ENCODE results near the gene GNAL.

Gene GNAL

DNA sequence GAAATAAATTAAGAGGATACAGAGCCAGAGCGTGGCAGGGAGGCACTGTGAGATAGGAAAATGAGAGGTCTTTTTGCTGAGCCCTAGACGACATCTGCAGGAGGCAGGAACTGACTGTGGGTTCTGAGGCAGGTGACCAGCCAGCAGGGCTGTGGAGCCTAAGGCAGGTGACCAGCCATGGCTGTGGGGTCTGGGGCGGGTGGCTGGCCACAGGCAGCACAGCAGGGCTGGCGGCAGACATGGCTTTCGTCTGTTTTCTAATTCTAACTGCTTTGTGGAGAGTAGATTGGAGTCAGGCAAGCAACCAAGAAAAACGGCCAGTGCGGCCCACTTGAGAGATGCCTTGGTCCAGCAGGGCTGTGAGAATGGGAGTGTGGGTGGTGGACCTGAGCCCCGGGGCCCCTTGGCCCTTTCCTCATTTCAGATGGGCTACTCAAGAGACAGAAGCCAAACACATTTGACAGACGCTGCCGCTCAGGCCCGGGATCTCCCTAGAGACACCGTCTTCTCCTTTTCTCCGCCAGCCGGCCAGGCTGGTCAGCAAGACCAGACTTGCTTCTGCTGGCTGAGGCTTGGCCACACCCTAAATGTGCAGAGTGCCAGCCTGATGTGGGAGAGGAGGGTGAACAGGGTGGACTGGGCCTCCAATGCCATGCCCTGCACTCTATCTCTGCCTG is 19.7 kb upstream of the GNAL start:
- no peak for ATAC-seq (ENCODE audit: insufficient read depth, low read depth)
- H3K36me3 ChIP-seq (ENCODE audit: insufficient read depth, low read length) = no peaks in the 10 kb centered on the region
- TF ChIP-seq EZH2 (IDR thresholded peaks at IDR 0.05; ENCODE audit: borderline replicate concordance, low read depth, low read length, severe bottlenecking) = no peak
- TF ChIP-seq, protein P1, sequence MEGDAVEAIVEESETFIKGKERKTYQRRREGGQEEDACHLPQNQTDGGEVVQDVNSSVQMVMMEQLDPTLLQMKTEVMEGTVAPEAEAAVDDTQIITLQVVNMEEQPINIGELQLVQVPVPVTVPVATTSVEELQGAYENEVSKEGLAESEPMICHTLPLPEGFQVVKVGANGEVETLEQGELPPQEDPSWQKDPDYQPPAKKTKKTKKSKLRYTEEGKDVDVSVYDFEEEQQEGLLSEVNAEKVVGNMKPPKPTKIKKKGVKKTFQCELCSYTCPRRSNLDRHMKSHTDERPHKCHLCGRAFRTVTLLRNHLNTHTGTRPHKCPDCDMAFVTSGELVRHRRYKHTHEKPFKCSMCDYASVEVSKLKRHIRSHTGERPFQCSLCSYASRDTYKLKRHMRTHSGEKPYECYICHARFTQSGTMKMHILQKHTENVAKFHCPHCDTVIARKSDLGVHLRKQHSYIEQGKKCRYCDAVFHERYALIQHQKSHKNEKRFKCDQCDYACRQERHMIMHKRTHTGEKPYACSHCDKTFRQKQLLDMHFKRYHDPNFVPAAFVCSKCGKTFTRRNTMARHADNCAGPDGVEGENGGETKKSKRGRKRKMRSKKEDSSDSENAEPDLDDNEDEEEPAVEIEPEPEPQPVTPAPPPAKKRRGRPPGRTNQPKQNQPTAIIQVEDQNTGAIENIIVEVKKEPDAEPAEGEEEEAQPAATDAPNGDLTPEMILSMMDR (IDR thresholded peaks at IDR 0.05; ENCODE audit: borderline replicate concordance, extremely low read depth, low read length, poor library complexity, severe bottlenecking) = no peak

DNA sequence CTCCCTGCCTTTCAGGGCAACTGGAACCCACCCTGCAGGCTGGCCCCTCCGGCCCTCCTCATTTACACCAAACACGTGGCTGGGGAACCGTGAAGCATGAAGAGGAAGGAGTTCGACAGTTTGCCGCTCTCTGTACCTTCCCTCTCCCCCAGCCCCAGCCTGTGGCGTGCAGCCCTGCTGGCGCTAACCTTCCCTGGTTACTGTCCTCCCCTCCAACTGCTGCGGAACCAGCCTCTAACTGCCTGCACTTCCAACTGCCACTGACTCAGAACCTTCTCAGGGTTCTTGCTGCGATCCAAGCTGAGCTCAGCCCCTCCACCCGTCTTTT is 19.2 kb upstream of the GNAL start:
- Histone ChIP-seq H3K36me3 (ENCODE audit: insufficient read depth, low read length) (no peaks in the 10 kb centered on the region), H3K4me2 (ENCODE audit: insufficient read depth, low read length) (no peak overlapping the region), H3K79me2 (ENCODE audit: insufficient read depth, low read length) (no peaks in the 10 kb centered on the region), H4K20me1 (ENCODE audit: insufficient read depth, low read length) (no peaks in the 10 kb centered on the region), H3K4me1 (ENCODE audit: insufficient read depth, low read length) (no peaks in the 10 kb centered on the region), H3K9me3 (ENCODE audit: insufficient read depth, low read length, severe bottlenecking) (no peaks in the 10 kb centered on the region), H2AFZ (ENCODE audit: low read depth, low read length) (no peak overlapping the region), H3K4me3 (ENCODE audit: low read depth in 1 of 2, low read length in 2 of 2) (no peak overlapping the region), H3K27ac (ENCODE audit: low read length) (no peak overlapping the region), H3K9ac (ENCODE audit: low read depth, low read length) (no peak overlapping the region), H3K27me3 (ENCODE audit: insufficient read depth, low read length, poor library complexity) (peaks cover 15% of the 10 kb centered on the region)
- no peak for ATAC-seq (ENCODE audit: insufficient read depth, low read depth)
- no peak for DNase-seq
- no peak for TF ChIP-seq EZH2 (IDR thresholded peaks at IDR 0.05; ENCODE audit: borderline replicate concordance, low read depth, low read length, severe bottlenecking)
- TF ChIP-seq, protein P1 (IDR thresholded peaks at IDR 0.05; ENCODE audit: borderline replicate concordance, extremely low read depth, low read length, poor library complexity, severe bottlenecking) = no peak

More for the DNA sequence above, 19.7 kb upstream of the GNAL start:
- Histone ChIP-seq H3K9me3 (ENCODE audit: insufficient read depth, low read length, severe bottlenecking) (no peaks in the 10 kb centered on the region), H3K4me1 (ENCODE audit: insufficient read depth, low read length) (no peaks in the 10 kb centered on the region), H4K20me1 (ENCODE audit: insufficient read depth, low read length) (no peaks in the 10 kb centered on the region), H3K9ac (ENCODE audit: low read depth, low read length) (no peak overlapping the region), H3K4me2 (ENCODE audit: insufficient read depth, low read length) (no peak overlapping the region), H3K4me3 (ENCODE audit: low read depth in 1 of 2, low read length in 2 of 2) (no peak overlapping the region), H2AFZ (ENCODE audit: low read depth, low read length) (no peak overlapping the region), H3K27ac (ENCODE audit: low read length) (no peak overlapping the region), H3K27me3 (ENCODE audit: insufficient read depth, low read length, poor library complexity) (peaks cover 15% of the 10 kb centered on the region), H3K79me2 (ENCODE audit: insufficient read depth, low read length) (no peaks in the 10 kb centered on the region)
- DNase-seq = no peak

DNA sequence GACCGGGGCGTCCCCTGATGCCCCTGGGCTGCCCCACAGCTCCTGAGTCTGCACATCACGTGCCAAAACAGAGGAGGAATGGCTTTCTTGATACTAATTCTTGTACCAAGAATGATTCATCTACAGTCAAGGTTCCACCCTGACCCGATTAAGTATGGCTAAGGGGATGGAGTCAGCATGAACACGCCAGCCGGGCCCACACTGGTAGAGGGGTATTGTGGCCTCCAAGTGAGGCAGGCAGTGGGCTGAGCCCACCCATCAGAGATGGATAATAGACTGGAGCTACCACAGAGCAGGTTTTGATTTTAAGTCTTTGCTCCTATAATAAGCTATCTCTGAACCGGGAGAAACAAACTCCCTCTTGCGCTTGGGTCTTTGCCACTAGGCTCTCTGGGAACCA is 17.9 kb upstream of the GNAL start:
- DNase-seq (no peak), ATAC-seq (ENCODE audit: insufficient read depth, low read depth) (no peak)
- Histone ChIP-seq H3K36me3 (ENCODE audit: insufficient read depth, low read length) (no peaks in the 10 kb centered on the region), H3K4me2 (ENCODE audit: insufficient read depth, low read length) (no peak overlapping the region), H2AFZ (ENCODE audit: low read depth, low read length) (no peak overlapping the region), H3K27me3 (ENCODE audit: insufficient read depth, low read length, poor library complexity) (peaks cover 10% of the 10 kb centered on the region), H3K4me1 (ENCODE audit: insufficient read depth, low read length) (no peaks in the 10 kb centered on the region), H4K20me1 (ENCODE audit: insufficient read depth, low read length) (no peaks in the 10 kb centered on the region), H3K27ac (ENCODE audit: low read length) (no peak overlapping the region), H3K79me2 (ENCODE audit: insufficient read depth, low read length) (no peaks in the 10 kb centered on the region), H3K4me3 (ENCODE audit: low read depth in 1 of 2, low read length in 2 of 2) (no peak overlapping the region), H3K9me3 (ENCODE audit: insufficient read depth, low read length, severe bottlenecking) (no peaks in the 10 kb centered on the region), H3K9ac (ENCODE audit: low read depth, low read length) (no peak overlapping the region)
- TF ChIP-seq, protein P1 (IDR thresholded peaks at IDR 0.05; ENCODE audit: borderline replicate concordance, extremely low read depth, low read length, poor library complexity, severe bottlenecking) = no peak
- no peak for TF ChIP-seq EZH2 (IDR thresholded peaks at IDR 0.05; ENCODE audit: borderline replicate concordance, low read depth, low read length, severe bottlenecking)

All from DND-41 (cell line).